CD14-positive monocyte (primary cell): ENCODE data around the gene PATJ. TPM values are rescaled to one million over a fixed set of nuclear protein-coding genes. Genes with fewer than 3 reads are reported as not detected.

Experiments
- DNase-seq, 3 donors: peaks; one replicate each; pipeline ENCODE4 v3.0.0-alpha.2; 2011 to 2022
- H2AFZ ChIP-seq: 2 replicates; pipeline ENCODE4 v1.6.0; 2012; ENCODE audit warnings: mild to moderate bottlenecking, low read depth, low read length, inconsistent platforms; ENCODE audit not compliant: insufficient read depth, poor library complexity, severe bottlenecking
- H3K27ac ChIP-seq, 2 donors: 1 replicate in 1 of 2; 2 replicates in 1 of 2; pipeline ENCODE4 v1.5.1; 2012 to 2013; ENCODE audit warnings: low read length in 2 of 2, control low read depth in 1 of 2, inconsistent platforms in 1 of 2, low read depth in 1 of 2, mild to moderate bottlenecking in 1 of 2
- H3K27me3 ChIP-seq, 2 donors: one replicate each; pipeline versions ENCODE4 v1.6.0 to v1.6.1; 2011 to 2013; ENCODE audit warnings: low read length in 2 of 2; ENCODE audit not compliant: control insufficient read depth in 2 of 2, insufficient read depth in 2 of 2
- H3K36me3 ChIP-seq, 2 donors: replicated peaks in 1 of 2; 1 replicate in 1 of 2; 2 replicates in 1 of 2; pipeline versions ENCODE4 v1.5.1 to v1.6.1; 2012 to 2013; ENCODE audit warnings: low read length in 2 of 2, control low read depth in 1 of 2, inconsistent platforms in 1 of 2, mild to moderate bottlenecking in 1 of 2; ENCODE audit not compliant: insufficient read depth in 2 of 2, control insufficient read depth in 1 of 2
- H3K4me1 ChIP-seq, 2 donors: 1 replicate in 1 of 2; 2 replicates in 1 of 2; pipeline versions ENCODE4 v1.5.1 to v1.6.1; 2012 to 2013; ENCODE audit warnings: low read length in 2 of 2, control low read depth in 1 of 2, inconsistent platforms in 1 of 2, mild to moderate bottlenecking in 1 of 2, moderate library complexity in 1 of 2; ENCODE audit not compliant: insufficient read depth in 2 of 2, control insufficient read depth in 1 of 2
- H3K4me2 ChIP-seq: replicated peaks from 2 replicates; pipeline ENCODE3; 2012; ENCODE audit warnings: low read length, moderate library complexity, mild to moderate bottlenecking; ENCODE audit not compliant: poor library complexity, severe bottlenecking; ENCODE audit errors: extremely low read depth
- H3K4me3 ChIP-seq, 3 experiments: fragments of 200-600 bp in 1 of 3; sonication (generic) in 1 of 3; replicated peaks in 1 of 3; 1 replicate in 2 of 3; 2 replicates in 1 of 3; pipeline ENCODE4 v1.5.1; 2011 to 2013; ENCODE audit warnings: low read length in 3 of 3, mild to moderate bottlenecking in 3 of 3, control low read depth in 2 of 3, low read depth in 2 of 3, inconsistent platforms in 1 of 3, moderate library complexity in 1 of 3
- H3K79me2 ChIP-seq: 2 replicates; pipeline ENCODE4 v1.6.0; 2012; ENCODE audit warnings: mild to moderate bottlenecking, control low read depth, inconsistent platforms, low read length, moderate library complexity; ENCODE audit not compliant: insufficient read depth
- H3K9ac ChIP-seq: 2 replicates; pipeline ENCODE4 v1.6.0; 2017; ENCODE audit warnings: low read length, mild to moderate bottlenecking; ENCODE audit not compliant: insufficient read depth, poor library complexity, severe bottlenecking
- H3K9me3 ChIP-seq, 2 donors: replicated peaks in 1 of 2; 1 replicate in 1 of 2; 2 replicates in 1 of 2; pipeline versions ENCODE4 v1.5.1 to v1.6.1; 2012 to 2013; ENCODE audit warnings: low read length in 2 of 2, control low read depth in 1 of 2; ENCODE audit not compliant: control insufficient read depth in 1 of 2, insufficient read depth in 1 of 2
- H4K20me1 ChIP-seq: 2 replicates; pipeline ENCODE4 v1.6.0; 2012; ENCODE audit warnings: mild to moderate bottlenecking, low read length, control low read depth, moderate library complexity; ENCODE audit not compliant: insufficient read depth
- H3K27ac Mint-ChIP-seq, 7 donors: one replicate each; pipeline ENCODE4 v1.8.0; 2020; ENCODE audit warnings: mild to moderate bottlenecking in 7 of 7, mixed read lengths in 7 of 7, moderate library complexity in 6 of 7, inconsistent platforms in 2 of 7
- H3K27me3 Mint-ChIP-seq, 3 donors: one replicate each; pipeline ENCODE4 v1.8.0; 2021 to 2022; ENCODE audit warnings: low read depth in 3 of 3, mild to moderate bottlenecking in 3 of 3, mixed read lengths in 3 of 3, moderate library complexity in 3 of 3, inconsistent platforms in 1 of 3
- H3K36me3 Mint-ChIP-seq, 2 donors: one replicate each; pipeline ENCODE4 v1.8.0; 2020; ENCODE audit warnings: mixed read lengths in 2 of 2, inconsistent platforms in 1 of 2, mild to moderate bottlenecking in 1 of 2
- H3K4me1 Mint-ChIP-seq: one replicate; pipeline ENCODE4 v1.8.0; 2020; ENCODE audit warnings: mild to moderate bottlenecking, mixed read lengths
- H3K4me3 Mint-ChIP-seq, 2 donors: one replicate each; pipeline ENCODE4 v1.8.0; 2020; ENCODE audit warnings: mild to moderate bottlenecking in 2 of 2, mixed read lengths in 2 of 2, moderate library complexity in 1 of 2
- H3K9me3 Mint-ChIP-seq, 7 donors: one replicate each; pipeline ENCODE4 v1.8.0; 2020 to 2022; ENCODE audit warnings: mixed read lengths in 7 of 7, mild to moderate bottlenecking in 6 of 7, moderate library complexity in 6 of 7, inconsistent platforms in 2 of 7
- WGBS: methylation state at CpG from one replicate; pipeline ENCODE4 v1.1.5; 2013; ENCODE audit warnings: missing lambda C conversion rate; ENCODE audit not compliant: insufficient coverage; 5-methylcytosine and 5-hydroxymethylcytosine counted together
- intact Hi-C, 2 donors: fragments of 100-400 bp; cut with micrococcal nuclease; formaldehyde crosslinking; loops; one replicate each; pipeline versions ENCODE4 v1.15.0 to v1.15.1; 2023
- polyA plus RNA-seq, 3 donors: library from polyadenylated mRNA; depleted of rRNA in 1 of 3; unstranded in 2 of 3; stranded (reverse) in 1 of 3; fragments of 300-500 nt in 2 of 3; fragments of >200 nt in 1 of 3; fragmentation: Illumina TruSeq in 2 of 3; gene quantifications; 1 replicate in 2 of 3; 2 replicates in 1 of 3; pipeline ENCODE4 v1.2.3, GENCODE V29; 2012 to 2021
- TF ChIP-seq, protein P1 (sequence below): fragments of 200-600 bp; IDR thresholded peaks from one replicate; pipeline ENCODE4 v1.8.0; 2022; ENCODE audit warnings: antibody characterized with exemption, mild to moderate bottlenecking

PATJ gene
- polyA plus RNA-seq, 3 donors = 0.01 to 0.23 TPM; not detected in 1

DNA sequence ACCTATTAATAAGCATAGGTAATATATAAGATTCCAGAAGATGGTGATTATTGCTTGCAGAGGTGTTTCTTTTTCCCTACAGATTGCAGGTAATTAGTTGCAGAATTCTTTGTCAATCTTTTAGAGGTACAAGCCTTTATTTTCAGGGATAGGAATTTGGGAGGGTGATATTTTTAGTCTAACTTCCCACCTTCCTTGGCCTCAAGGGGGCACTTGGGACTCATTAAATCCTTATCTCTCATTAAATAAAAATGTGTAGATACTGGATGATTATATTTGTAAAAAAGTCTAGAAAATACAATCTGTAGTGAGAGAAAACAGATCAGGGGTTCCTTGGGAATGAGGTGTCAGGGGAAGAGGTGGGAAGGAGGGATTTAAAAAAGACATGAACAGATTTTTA, 179.2 kb downstream of the PATJ start:
- Mint-ChIP-seq H3K27ac (no peak overlapping the region), H3K4me3 (no peak overlapping the region), H3K4me1 (no peaks in the 10 kb centered on the region), H3K9me3 (peaks cover 0 to 2% (median 0%) of the 10 kb centered on the region in 7 donors), H3K27me3 (peaks cover 0 to 5% (median 2%) of the 10 kb centered on the region in 3 donors), H3K36me3 (no peaks in the 10 kb centered on the region)
- Histone ChIP-seq H3K9ac (no peak overlapping the region), H3K4me2 (no peak overlapping the region), H3K79me2 (no peaks in the 10 kb centered on the region), H3K27me3 (no peaks in the 10 kb centered on the region), H3K4me1 (no peaks in the 10 kb centered on the region), H3K9me3 (no peaks in the 10 kb centered on the region), H3K27ac (no peak overlapping the region), H3K4me3 (no peak overlapping the region), H4K20me1 (no peaks in the 10 kb centered on the region), H2AFZ (no peak overlapping the region), H3K36me3 (no peaks in the 10 kb centered on the region)
- intact Hi-C loops = no loop called here
- TF ChIP-seq, protein P1, sequence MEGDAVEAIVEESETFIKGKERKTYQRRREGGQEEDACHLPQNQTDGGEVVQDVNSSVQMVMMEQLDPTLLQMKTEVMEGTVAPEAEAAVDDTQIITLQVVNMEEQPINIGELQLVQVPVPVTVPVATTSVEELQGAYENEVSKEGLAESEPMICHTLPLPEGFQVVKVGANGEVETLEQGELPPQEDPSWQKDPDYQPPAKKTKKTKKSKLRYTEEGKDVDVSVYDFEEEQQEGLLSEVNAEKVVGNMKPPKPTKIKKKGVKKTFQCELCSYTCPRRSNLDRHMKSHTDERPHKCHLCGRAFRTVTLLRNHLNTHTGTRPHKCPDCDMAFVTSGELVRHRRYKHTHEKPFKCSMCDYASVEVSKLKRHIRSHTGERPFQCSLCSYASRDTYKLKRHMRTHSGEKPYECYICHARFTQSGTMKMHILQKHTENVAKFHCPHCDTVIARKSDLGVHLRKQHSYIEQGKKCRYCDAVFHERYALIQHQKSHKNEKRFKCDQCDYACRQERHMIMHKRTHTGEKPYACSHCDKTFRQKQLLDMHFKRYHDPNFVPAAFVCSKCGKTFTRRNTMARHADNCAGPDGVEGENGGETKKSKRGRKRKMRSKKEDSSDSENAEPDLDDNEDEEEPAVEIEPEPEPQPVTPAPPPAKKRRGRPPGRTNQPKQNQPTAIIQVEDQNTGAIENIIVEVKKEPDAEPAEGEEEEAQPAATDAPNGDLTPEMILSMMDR = no peak
- no peak for DNase-seq

DNA sequence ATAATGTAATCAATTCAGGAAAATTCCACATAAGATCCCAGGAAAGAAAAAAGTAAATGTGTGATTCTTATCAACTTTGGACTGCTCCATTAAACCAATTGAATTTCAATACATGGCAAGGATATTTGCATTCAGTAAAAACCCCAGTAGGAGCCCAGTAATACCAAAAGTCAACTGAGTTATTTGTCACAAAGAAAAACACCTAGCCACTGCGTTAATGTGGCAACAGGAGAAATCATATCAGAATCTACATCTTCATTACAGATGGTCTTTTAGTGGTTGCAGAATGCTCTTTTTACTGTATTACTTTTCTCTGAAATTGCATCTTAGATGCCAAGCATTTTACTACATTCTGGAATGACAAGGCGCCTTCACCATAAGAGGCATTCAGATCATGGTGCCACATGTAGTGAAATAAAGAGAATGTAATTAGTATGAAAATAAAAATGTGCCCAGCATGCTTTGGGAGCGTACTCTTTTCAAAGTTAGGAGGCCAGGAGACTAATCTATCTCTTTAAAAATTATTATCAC, 180.7 kb downstream of the PATJ start:
- Histone ChIP-seq H3K9ac (no peak overlapping the region), H3K27me3 (no peaks in the 10 kb centered on the region), H3K36me3 (no peaks in the 10 kb centered on the region), H2AFZ (no peak overlapping the region), H3K4me2 (no peak overlapping the region), H3K4me1 (no peaks in the 10 kb centered on the region), H3K79me2 (no peaks in the 10 kb centered on the region), H3K9me3 (no peaks in the 10 kb centered on the region), H3K4me3 (no peak overlapping the region), H4K20me1 (no peaks in the 10 kb centered on the region), H3K27ac (no peak overlapping the region)
- TF ChIP-seq, protein P1 = no peak
- intact Hi-C loops = no loop called here
- no peak overlapping the region for H3K4me3 Mint-ChIP-seq
- no peak for DNase-seq
- H3K36me3 Mint-ChIP-seq = no peaks in the 10 kb centered on the region
- peaks cover 0 to 1% (median 0%) of the 10 kb centered on the region in 7 donors for H3K9me3 Mint-ChIP-seq
- no CpG with 5 or more reads among the region's 3 CpGs for WGBS
- no peak overlapping the region for H3K27ac Mint-ChIP-seq
- H3K27me3 Mint-ChIP-seq = peaks cover 0 to 5% (median 2%) of the 10 kb centered on the region in 3 donors
- H3K4me1 Mint-ChIP-seq = no peaks in the 10 kb centered on the region
